ENCODE results near the gene ELOB. TPM values are rescaled to one million over a fixed set of nuclear protein-coding genes. Genes with fewer than 3 reads are reported as not detected.

The ELOB gene
- total and polyA plus RNA-seq, 10 of the 15 experiments (the other 5 are each of a cell fraction or from before 2014, with no cell fraction given) = 86.9 to 823 (median 263) TPM

- ChIA-PET CTCF (no interaction called here), RAD21 (ENCODE audit: unreplicated experiment) (no interaction called here), SMC1A (ENCODE audit: uncharacterized antibody, unreplicated experiment) (no interaction called here), POLR2A (no interaction called here)
- ATAC-seq (no peak), DNase-seq (ENCODE audit: low read depth, low spot score) (no peak), FAIRE-seq (no peak)
- Histone ChIP-seq H3K36me3 (ENCODE audit: control insufficient read depth in 2 of 2, insufficient read depth in 2 of 2, low read length in 1 of 2) (no peaks in the 10 kb centered on the region), H3K27me3 (replicated peaks in 1 of 2; ENCODE audit: control insufficient read depth in 2 of 2, insufficient read depth in 2 of 2, low read length in 1 of 2) (peaks cover 2 to 7% of the 10 kb centered on the region in 2 experiments; a peak in 3 of 4 replicates), H3K9ac (ENCODE audit: control insufficient read depth, insufficient read depth, low read length) (no peak overlapping the region), H3K27ac (ENCODE audit: control insufficient read depth, insufficient read depth) (no peak overlapping the region), H3K9me3 (replicated peaks; ENCODE audit: control insufficient read depth, insufficient read depth, low read length) (no peaks in the 10 kb centered on the region), H3K4me1 (ENCODE audit: control insufficient read depth, insufficient read depth, low read length) (no peaks in the 10 kb centered on the region), H3K4me2 (ENCODE audit: control insufficient read depth, insufficient read depth) (no peak overlapping the region), H3K79me2 (ENCODE audit: control insufficient read depth, insufficient read depth, low read length) (no peaks in the 10 kb centered on the region), H3K4me3 (no peak overlapping the region), H2AFZ (ENCODE audit: control insufficient read depth, low read depth, low read length) (no peak overlapping the region), H4K20me1 (ENCODE audit: control insufficient read depth, insufficient read depth) (no peaks in the 10 kb centered on the region)
- no TSS peak for BruUV-seq (replicated peaks)
- 38% methylated on average over 15 of the region's 15 CpGs for WGBS (ENCODE audit: insufficient coverage, insufficient replicate concordance, low lambda C conversion rate, missing lambda C conversion rate)
- in situ Hi-C loops (cut with MboI) = no loop called here
- intact Hi-C loops (cut with micrococcal nuclease; ENCODE audit: unreplicated experiment) = no loop called here
- TF ChIP-seq SMAD5 (IDR thresholded peaks at IDR 0.05; ENCODE audit: low read depth) (no peak), CHD2 (IDR thresholded peaks at IDR 0.05; ENCODE audit: borderline replicate concordance, low read depth, low read length) (no peak)
Measured at GRCh38 chr16:2784358-2785100, 7.4 kb upstream of the ELOB start.

- POLR2A ChIA-PET = no interaction called here
- Histone ChIP-seq H3K9ac (ENCODE audit: control insufficient read depth, insufficient read depth, low read length) (no peak overlapping the region), H3K4me1 (ENCODE audit: control insufficient read depth, insufficient read depth, low read length) (no peaks in the 10 kb centered on the region), H3K36me3 (ENCODE audit: control insufficient read depth in 2 of 2, insufficient read depth in 2 of 2, low read length in 1 of 2) (no peaks in the 10 kb centered on the region), H3K4me3 (no peak overlapping the region), H3K79me2 (ENCODE audit: control insufficient read depth, insufficient read depth, low read length) (no peaks in the 10 kb centered on the region), H4K20me1 (ENCODE audit: control insufficient read depth, insufficient read depth) (no peaks in the 10 kb centered on the region), H3K4me2 (ENCODE audit: control insufficient read depth, insufficient read depth) (no peak overlapping the region), H3K9me3 (replicated peaks; ENCODE audit: control insufficient read depth, insufficient read depth, low read length) (no peaks in the 10 kb centered on the region), H3K27me3 (replicated peaks in 1 of 2; ENCODE audit: control insufficient read depth in 2 of 2, insufficient read depth in 2 of 2, low read length in 1 of 2) (peaks cover 2 to 7% of the 10 kb centered on the region in 2 experiments; a peak in 3 of 4 replicates), H3K27ac (ENCODE audit: control insufficient read depth, insufficient read depth) (no peak overlapping the region), H2AFZ (ENCODE audit: control insufficient read depth, low read depth, low read length) (no peak overlapping the region)
- DNase-seq (ENCODE audit: low read depth, low spot score) (no peak), ATAC-seq (no peak), FAIRE-seq (no peak)
- no peak for TF ChIP-seq HCFC1 (IDR thresholded peaks at IDR 0.05; ENCODE audit: low read length)
- no peak for TF ChIP-seq NR2F1 (conservative IDR thresholded peaks at IDR 0.05)
- TF ChIP-seq CEBPZ (IDR thresholded peaks at IDR 0.05; ENCODE audit: low read depth, low read length) = no peak
- no peak for TF ChIP-seq JUNB (IDR thresholded peaks at IDR 0.05)
- TF ChIP-seq USF2 (IDR thresholded peaks at IDR 0.05; ENCODE audit: borderline replicate concordance, low read depth, low read length) = no peak
- TF ChIP-seq EED (IDR thresholded peaks at IDR 0.05; ENCODE audit: low read depth) = no peak
- TF ChIP-seq ELK1 (IDR thresholded peaks at IDR 0.05; ENCODE audit: low read depth, low read length) = no peak
- no peak for TF ChIP-seq ZNF274 (IDR thresholded peaks at IDR 0.05; ENCODE audit: insufficient read depth, insufficient read length)
- intact Hi-C loops (cut with micrococcal nuclease; ENCODE audit: unreplicated experiment) = no loop called here
- BruUV-seq (replicated peaks) = no TSS peak
- in situ Hi-C loops (cut with MboI) = no loop called here
- SMC1A ChIA-PET (ENCODE audit: uncharacterized antibody, unreplicated experiment) = no interaction called here
- 70% methylated on average over 15 of the region's 15 CpGs for WGBS (ENCODE audit: insufficient coverage, insufficient replicate concordance, low lambda C conversion rate, missing lambda C conversion rate)
- RAD21 ChIA-PET (ENCODE audit: unreplicated experiment) = no interaction called here
- CTCF ChIA-PET = no interaction called here
Measured at GRCh38 chr16:2783581-2784357, 6.7 kb upstream of the ELOB start.
